Activated CD8-positive, alpha-beta memory T cell treated with anti-CD3 and anti-CD28 coated beads for 48 hours (primary cell): Measurements from ENCODE around the gene TBXA2R.

Experiments used
- DNase-seq, 3 experiments: peaks; one replicate each; pipeline ENCODE4 v3.0.0-alpha.2; 2020; ENCODE audit warnings: low read depth in 2 of 3, low spot score in 2 of 3

Gene TBXA2R

DNA sequence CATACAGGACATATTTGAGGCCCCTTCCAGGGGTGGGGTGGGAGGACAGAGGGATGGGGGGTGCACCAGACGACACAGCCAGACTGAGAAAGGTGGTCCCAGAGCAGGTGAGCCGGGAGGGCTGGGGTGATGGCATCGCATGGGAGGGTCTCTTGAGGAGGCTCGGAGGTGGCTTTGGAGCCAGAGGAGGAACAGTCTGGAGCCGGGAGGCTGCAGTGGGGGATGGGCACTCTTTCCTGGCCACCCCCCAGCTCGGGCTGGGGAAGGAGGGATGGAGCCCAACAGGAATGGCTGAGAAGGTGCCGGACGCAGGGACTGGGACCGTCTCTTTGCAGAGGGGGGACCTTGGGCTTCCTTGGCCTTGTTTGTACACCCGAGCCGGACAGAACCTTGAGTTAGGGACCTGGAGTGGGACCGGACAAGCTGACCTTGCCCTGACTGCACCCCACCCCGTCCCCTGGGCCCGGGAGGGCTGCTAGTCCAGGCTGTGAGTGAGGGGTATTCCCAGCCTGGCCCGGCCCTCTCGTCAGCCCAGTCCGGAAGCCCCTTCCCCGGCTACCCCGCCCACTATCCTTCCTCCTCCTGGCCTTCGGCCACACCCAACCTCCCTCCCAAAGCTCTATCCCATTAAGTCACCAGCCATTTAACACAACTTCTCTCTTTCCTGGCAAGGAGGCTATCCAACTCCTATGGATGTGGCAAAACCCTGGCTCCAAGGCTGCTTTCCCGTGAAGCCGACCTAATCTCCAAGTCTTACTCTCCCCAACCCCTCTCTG, 816 bp upstream of the TBXA2R start:
- DNase-seq = no peak

DNA sequence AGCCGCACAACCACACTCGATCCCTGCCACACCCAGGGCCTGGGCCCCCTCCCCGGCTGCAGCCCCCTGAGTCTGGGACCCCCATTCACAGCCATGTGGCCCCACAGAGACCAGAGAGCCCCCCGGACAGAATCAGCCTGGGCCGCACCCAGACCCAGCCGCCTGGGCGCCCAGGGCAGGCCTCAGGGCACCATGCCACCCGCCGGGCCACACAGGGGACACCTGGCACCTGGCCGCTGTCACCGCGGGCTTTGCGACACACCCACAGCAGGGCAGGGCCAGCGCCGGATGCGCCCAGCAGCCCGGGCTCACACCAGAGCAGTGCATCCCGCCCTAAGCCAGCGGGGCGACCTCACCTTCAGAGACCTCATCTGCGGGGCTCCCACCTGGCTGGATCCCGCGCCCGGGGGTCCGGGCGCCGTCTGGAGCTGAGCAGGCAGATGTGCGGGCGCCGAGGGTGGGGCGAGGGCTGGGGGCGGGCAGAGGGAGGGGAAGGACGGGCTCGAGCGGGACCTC, 443 bp downstream of the TBXA2R start:
- no peak for DNase-seq

DNA sequence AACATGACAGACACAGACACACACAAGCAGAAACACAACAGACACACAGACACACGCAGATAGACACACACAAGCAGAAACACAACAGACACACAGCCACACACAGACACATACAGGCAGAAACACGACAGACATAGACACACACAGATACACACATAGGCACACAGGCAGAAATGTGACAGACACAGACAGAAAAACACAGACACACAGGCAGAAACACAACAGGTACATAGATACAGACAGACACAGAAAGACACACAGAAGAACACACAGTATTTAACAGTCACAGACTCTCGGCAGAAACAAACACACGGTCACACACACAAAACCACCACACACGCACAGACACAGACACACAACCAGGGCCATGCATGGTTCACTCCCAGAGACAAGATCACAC, 905 bp downstream of the TBXA2R start:
- no peak for DNase-seq

DNA sequence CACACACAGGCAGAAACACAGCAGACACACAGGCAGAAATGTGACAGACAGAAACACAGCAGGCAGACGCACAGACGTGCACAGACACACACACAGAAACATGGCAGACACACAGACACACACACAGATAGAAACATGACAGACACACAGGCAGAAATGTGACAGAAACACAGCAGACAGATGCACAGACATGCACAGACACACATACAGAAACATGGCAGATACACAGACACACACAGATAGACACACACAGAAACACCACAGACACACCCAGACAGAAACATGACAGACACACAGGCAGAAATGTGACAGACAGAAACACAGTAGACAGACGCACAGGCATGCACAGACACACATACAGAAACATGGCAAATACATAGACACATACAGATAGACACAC, 1.3 kb downstream of the TBXA2R start:
- DNase-seq = no peak

DNA sequence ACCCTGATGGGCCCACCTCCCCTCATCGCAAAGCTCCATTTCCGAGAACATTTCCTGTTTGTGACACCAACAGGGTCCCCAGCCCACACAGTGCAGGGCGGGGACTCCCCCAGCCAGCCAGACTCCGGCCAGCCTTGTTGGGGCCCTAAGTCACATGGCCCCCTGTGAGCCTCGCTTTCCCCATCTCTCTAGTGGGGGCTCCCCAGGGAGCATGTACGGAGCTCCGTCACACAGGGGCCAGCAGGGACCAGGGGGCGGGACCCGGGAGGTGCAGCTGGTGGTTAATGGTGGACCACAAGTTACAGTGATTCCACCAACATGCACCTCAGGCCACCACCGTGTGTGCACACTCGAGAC, 1.7 kb downstream of the TBXA2R start:
- DNase-seq = no peak

DNA sequence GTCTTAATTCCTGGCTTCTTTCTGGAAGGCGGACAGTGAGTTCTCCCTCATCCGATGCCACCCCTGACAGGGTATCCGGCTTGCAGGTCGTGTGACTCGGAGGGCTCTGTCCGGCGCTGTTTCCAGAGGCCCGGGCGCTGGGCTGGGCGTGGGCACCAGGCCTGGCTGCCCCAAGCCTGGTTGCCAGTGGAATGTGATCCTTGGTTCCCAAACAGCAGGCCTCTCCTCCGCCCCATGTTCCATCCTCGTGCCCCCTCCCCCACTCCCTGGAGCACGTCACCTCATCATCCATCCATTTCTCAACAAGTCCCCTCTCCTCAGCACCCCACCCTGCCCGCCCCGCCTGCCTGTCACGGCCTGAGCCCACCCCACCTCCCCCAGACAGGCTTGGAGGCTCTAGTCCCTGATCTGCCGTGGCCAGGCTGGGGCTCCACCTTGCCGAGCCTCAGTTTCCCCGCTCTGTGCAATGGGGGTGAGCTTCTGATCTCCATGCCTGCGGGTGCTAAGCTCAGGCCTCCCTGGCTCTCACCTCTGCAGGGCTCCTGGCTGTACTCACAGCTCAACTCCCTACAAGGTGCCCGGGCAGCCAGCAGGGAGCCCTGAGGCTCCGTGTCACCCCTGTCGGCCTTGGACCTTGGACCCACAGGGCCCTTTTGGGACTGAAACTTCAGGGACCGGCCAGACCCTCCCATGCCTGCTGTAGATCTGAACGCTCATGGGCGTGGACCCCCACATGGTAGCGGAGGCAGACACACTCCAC, 2.3 kb downstream of the TBXA2R start:
- DNase-seq = no peak

DNA sequence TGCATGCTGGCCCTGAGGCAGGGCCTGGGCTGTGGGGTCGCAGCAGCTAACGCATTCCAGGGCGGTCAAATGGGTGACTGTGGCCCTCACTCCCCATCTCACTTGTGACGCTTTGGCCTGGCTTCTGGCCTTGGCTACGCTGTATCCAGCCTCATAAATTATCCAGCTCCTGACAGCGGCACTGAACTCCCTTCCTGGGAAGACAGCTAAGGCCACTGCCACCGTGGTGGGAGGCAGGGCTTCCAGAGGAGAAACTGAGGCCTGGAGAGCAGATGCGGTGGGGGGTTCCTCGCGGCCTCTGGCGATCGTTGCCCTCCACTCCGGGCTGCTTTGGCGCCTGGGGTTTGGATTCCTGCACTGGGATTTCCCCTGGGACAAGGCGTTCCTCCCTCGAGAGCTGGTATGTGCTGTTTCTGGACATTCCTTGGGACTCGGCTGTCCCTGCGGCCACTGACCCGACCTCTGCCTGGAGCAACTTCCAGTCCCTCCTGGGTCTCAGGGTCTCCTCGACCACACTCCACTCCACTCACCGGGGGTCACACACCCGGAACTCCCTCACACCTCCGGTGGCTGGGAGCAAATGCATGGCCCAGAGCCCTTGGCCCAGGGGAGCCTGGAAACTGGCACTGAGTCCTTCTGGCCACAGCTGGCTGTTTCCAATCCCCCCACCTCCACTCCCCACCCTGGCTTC, 3.4 kb downstream of the TBXA2R start:
- no peak for DNase-seq

DNA sequence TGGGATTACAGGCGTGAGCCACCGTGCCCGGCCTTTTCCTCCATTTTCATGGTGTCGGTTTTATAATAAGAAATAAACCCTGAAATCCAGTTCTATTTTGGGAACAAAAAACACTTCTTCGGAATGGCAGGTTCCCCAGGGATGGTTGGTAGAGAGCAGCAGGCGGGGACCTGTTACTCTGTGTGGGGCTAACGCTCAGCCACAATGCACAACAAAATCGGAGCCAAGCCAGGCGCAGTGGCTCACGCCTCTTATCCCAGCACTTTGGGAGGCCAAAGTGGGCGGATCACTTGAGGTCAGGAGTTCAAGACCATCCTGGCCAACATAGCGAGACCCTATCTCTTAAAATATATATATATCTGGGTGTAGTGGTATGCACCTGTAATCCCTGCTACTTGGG, 5.7 kb downstream of the TBXA2R start:
- no peak for DNase-seq

DNA sequence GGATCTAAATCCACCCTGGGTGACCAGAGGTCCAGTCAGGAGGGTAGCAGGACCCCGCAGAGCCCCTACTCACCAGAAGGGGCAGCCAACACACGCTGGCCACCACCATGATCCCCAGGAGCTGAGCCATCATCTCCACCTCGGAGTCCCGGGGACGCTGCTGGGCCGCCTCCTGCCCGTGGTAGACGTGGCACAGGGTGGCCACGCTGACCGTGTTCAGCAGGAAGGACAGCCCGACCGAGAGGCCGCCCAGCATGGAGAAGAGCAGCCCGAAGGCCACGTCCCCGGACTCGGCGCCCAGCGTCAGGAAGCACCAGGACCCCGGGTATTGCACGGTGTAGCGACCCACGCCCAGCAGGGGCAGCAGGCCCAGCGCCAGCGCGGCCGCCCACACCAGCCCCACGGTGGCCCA, 6.9 kb downstream of the TBXA2R start:
- DNase-seq = no peak

DNA sequence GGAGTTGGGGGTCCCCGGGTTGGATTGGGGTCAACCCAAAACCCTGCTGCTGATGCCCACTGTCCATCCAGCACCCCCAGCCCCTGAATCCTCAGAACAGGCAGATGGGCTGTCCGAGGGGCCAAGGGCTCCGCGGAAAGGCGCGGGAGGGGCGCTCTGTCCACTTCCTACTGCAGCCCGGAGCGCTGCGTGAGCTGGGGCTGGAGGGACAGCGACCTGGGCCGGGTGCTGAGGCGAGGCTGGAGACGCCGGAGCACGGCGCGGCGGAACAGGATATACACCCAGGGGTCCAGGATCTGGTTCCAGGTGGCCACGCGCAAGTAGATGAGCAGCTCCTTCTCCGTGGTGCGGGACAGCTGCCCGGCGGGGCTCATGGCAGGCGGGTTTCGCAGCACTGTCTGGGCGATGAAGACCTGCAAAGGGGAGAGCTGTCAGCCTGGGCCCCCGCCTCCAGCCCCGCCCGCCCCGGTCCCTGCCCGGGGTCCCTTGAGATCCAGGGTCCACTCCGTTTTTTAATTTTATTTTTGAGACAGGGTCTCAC, 11.1 kb downstream of the TBXA2R start:
- DNase-seq = no peak

DNA sequence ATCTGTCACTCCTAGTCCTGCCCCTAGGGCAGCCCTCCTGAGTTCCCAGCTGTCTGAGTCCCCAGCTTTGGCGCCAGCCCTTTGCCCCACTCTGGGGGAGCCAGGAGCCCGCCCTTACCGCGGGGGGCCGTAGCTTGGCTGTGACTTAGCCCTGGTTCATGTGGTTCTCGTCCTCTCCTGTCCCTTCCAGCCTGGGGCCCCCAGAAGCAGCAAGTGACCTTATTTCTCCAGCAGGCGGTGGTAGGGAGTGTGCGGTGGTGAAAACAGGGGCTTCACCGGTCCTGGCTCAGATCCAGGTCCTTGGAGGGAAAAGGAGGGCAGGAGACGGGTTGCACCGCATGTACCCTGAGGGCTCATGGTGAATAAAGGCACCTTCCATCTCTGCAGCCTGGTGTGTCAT, 13.5 kb downstream of the TBXA2R start:
- no peak for DNase-seq

DNA sequence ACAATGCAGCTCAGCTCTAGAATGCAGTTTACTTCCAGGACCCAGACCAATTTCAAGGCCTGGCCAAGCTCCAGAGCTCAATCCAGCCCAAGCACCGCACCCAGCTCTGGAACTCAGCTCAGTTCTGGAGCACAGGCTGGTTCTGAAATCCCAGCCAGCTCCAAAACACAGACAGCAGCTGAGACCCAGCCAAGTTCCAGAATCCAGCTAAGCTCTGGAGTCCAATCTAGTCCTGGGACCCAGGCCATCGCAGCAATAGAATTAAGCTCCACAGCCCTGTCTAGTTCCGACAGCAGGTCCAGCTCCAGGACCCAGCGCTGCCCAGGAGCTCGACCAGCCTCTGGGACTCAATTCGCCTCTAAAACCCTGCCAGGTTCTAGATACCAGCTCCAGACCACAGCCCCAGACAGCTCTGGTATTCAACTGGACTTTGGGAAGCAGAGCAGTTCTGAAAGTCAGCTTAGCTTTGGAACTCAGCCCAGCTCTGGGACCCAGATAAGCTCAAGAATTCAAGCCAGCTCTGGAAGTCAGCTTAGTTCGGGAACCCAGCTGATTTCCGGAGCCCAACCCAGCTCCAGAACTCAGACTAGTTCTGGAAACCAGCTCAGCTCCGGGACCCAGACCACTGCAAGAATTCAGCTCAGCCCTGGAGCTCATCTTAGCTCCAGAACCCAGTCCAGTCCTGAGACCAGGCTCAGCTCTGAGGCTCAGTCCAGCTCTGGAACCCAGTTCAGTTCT, 14.6 kb downstream of the TBXA2R start:
- no peak for DNase-seq

DNA sequence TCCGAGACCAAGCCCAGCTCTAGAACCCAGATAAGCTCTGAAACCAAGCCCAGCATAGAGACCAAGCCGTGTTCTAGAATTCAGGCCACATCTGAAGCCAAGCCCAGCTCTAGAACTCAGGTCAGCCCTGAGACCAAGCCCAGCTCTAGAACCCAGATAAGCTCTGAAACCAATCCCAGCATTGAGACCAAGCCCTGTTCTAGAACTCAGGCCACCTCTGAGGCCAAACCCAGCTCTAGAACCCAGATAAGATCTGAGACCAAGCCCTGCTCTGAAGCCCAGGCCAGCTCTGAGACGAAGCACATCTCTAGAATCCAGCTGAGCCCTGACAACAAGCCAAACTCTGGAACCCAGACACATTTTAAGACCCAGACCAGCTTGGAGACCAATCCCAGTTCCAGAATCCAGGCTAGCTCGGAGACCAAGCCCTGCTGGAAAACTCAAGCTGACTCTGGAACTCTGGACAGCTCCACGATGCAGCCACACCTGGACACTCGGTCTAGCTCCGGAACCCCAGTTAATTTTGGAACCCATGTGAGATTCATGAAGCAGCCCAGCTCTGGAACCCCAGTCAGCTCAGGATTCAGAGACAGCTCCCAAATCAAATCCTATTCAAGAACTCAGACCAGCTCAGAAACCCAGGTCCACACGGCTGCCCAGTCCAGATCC, 15.6 kb downstream of the TBXA2R start:
- DNase-seq = no peak

DNA sequence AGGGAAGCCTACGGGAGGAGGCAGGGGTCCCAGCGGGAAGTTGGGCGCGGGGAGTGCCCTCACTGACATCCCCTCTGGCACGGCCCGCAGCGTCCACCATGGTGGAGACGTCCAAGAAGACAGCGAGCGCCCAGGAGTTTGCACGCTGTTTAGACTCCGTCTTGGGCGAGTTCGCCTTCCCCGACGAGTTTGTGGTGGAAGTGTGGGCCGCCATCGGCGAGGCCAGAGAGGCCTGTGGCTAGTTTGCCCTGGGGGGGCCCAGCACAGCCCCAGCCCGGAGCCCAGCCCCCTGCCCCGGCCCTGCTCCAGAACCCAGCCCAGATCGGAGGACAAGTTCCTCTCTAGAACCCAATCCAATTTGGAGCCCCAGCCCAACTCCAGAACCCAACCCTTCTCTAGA, 16.7 kb downstream of the TBXA2R start:
- no peak for DNase-seq

DNA sequence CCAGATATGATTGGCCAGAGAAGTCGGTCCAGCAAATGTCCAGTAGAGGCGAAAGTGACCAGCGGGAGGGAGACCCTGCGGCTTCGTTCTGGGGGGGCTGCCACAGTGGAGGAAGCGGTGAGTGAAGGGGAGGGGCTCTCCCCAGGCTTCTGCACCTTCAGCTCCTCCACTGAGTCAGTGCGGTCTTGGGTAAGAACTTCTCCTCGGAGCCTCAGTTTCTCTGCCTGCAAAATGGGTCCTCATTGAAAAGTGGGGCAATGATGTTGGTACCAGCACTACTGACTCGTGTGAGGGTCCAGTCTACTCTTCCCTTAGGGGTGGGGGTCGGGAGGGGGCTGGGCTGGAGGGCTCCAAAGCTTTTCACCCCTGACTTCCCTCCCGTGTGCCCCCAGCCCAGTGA, 17.2 kb downstream of the TBXA2R start:
- DNase-seq = no peak

DNA sequence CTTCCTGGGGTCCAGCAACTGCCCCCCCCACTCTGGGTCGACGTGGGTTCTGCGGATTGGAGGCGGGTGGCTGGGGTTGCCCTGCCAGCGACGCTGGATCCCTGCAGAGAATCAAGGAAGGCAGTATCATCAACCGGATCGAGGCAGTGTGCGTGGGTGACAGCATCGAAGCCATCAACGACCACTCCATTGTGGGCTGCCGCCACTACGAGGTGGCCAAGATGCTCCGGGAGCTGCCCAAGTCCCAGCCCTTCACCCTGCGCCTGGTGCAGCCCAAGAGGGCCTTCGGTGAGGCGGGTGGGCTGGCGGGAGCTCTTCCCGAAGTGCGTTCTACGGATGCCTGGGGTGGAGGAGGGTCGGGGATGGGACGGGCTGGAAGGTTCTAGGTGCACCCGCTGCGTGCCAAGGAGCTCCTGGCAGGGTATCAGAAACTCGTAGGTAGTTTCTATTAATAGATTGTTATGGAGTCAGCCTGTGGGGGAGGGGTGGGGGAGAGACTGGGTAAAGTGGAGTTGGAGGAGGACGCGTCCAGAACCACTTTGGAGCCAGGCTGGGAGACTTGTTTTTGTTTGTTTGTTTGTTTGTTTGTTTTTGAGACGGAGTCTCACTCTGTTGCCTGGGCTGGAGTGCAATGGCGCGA, 19.8 kb downstream of the TBXA2R start:
- DNase-seq = no peak

DNA sequence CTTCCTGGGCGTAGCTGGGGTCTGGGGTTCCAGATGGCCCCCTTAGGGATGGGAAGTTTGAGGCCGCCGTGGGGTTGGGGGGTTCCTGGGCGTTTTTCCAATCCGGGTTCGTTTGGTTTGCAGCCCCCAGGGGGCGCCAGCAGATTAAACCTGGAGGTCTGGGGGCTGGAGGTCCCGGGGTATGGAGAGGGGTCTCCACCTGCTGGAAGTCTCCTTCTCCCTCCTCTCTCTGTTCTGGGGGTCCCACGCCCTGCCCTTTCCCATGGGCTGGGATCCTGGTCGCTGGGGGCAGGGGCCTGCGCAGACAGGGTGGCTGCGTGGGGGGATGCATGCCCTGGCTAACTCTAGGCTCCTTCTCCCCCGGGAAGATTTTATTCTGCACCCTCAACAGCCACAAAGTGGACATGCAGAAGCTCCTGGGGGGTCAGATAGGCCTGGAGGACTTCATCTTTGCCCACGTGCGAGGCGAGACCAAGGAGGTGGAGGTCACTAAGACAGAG, 20.5 kb downstream of the TBXA2R start:
- DNase-seq = no peak

DNA sequence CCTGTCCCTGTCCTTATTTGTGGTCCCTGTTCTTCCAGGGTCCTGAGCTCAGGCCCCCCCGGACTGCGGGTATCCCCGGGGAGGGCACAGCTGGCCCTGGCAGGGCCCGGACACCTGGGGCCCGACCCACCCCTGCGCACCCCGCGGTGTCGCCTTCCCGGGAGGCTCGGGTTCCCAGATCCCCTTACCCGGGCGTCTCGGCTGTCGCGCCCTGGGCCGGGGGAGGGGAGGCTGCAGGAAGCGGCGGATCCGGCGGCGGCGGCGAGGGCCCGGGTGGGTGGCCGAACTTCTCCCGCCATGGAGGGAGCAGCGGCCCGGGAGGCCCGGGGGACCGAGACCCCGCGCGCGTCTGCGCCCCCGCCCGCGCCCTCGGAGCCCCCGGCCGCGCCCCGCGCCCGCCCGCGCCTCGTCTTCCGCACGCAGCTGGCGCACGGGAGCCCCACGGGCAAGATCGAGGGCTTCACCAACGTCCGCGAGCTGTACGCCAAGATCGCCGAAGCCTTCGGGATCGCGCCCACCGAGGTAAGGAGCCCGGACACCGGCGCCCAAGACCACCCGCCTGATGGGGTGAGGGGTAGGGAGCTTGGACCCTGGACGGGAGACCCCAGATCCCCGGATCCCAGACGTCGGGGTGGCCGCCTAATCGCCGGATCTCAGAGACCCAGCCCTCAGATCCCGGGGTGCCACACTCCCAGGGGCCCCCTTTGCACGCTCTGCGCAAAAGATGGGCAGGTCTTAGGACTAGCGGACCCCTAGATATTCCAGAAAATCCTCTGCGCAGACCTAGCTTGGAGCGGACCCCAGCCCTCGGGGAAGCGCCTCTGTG, 21.2 kb downstream of the TBXA2R start, which contains the start of gene GIPC3:
Gene GIPC3 (plus strand): TSS at position 178 of the 826 bp plus-strand sequence. CDS start 120 bp downstream, at position 298.
- DNase-seq = no peak
